ENCODE results near the gene RFLNA. TPM values are rescaled to one million over a fixed set of nuclear protein-coding genes. Genes with fewer than 3 reads are reported as not detected.

The RFLNA gene
- total RNA-seq, 1 donor from 2014 or later: 0.69 TPM

GRCh38 chr12:124361074-124361970 lies 66.4 kb downstream of the RFLNA start:
- TF ChIP-seq CTCF (conservative IDR thresholded peaks at IDR 0.05; ENCODE audit: low read depth, low read length): no peak
- no peak for DNase-seq (ENCODE audit: low read depth)
- no peak overlapping the region for H3K4me3 ChIP-seq (ENCODE audit: low read depth, low read length)

GRCh38 chr12:124361996-124362395 lies 67.1 kb downstream of the RFLNA start:
- H3K4me3 ChIP-seq (ENCODE audit: low read depth, low read length): no peak overlapping the region
- DNase-seq (ENCODE audit: low read depth): no peak
- TF ChIP-seq CTCF (conservative IDR thresholded peaks at IDR 0.05; ENCODE audit: low read depth, low read length): no peak

- no peak for TF ChIP-seq CTCF (conservative IDR thresholded peaks at IDR 0.05; ENCODE audit: low read depth, low read length)
- H3K4me3 ChIP-seq (ENCODE audit: low read depth, low read length): no peak overlapping the region
- no peak for DNase-seq (ENCODE audit: low read depth)
Observed at GRCh38 chr12:124363353-124363965, 68.6 kb downstream of the RFLNA start.

GRCh38 chr12:124364543-124364942 lies 69.7 kb downstream of the RFLNA start:
- H3K4me3 ChIP-seq (ENCODE audit: low read depth, low read length): no peak overlapping the region
- no peak for TF ChIP-seq CTCF (conservative IDR thresholded peaks at IDR 0.05; ENCODE audit: low read depth, low read length)
- no peak for DNase-seq (ENCODE audit: low read depth)
